Erythroblast (primary cell): ENCODE data around the gene RPL10.

Experiments
- GATA1 ChIP-seq: IDR thresholded peaks from 2 replicates; pipeline ENCODE4 v1.6.1; 2011; ENCODE audit warnings: low read depth, mild to moderate bottlenecking, control low read depth, low read length, moderate library complexity
- POLR2A ChIP-seq: IDR thresholded peaks from 2 replicates; pipeline ENCODE4 v1.6.1; 2011; ENCODE audit warnings: mild to moderate bottlenecking, low read length

DNA sequence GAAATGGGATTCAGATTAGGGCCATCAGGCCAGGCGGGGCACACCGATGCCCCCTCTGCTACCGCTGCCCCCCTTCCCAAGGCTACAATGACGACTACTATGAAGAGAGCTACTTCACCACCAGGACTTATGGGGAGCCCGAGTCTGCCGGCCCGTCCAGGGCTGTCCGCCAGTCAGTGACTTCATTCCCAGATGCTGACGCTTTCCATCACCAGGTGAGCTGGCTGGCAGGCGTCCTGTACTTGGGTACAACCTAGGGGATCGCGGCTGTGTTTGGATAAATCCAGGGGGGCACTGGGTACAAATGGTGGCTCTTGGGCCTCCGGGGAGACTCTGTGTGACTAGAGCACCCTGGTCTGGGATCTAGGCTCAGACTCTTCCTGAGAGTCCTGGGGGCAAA, 18.0 kb upstream of the RPL10 start:
- no peak for TF ChIP-seq POLR2A
- no peak for TF ChIP-seq GATA1
